Spleen (tissue), 7 donors: ENCODE data around the gene PTPN11.

ENCODE experiments used
- CTCF ChIP-seq, 11 experiments: fragments of 200-600 bp in 7 of 11; fragments of 450-650 bp in 4 of 11; sonication (generic) in 4 of 11; IDR thresholded peaks in 8 of 11; conservative IDR thresholded peaks in 3 of 11; 1 replicate in 7 of 11; 2 replicates in 4 of 11; pipeline versions ENCODE4 v1.4.0 to v1.8.0; 2016 to 2021; ENCODE audit warnings: antibody characterized with exemption in 11 of 11, inconsistent platforms in 4 of 11, mild to moderate bottlenecking in 1 of 11
- POLR2A ChIP-seq, 3 donors: fragments of 450-650 bp; IDR thresholded peaks; one replicate each; pipeline ENCODE4 v1.5.1; 2017; ENCODE audit warnings: antibody characterized with exemption in 3 of 3, mild to moderate bottlenecking in 1 of 3
- POLR2AphosphoS5 ChIP-seq, 3 donors: sonication (generic); formaldehyde crosslinking; IDR thresholded peaks; one replicate each; pipeline ENCODE4 v1.5.1; 2017; ENCODE audit warnings: antibody characterized with exemption in 3 of 3
- donor health status: DM: no; HTN: no; CAD: no; lungs with moderate emphysema.
- donor health status: DM: no; HTN: no; CAD: no.
- donor health status: DM: no; HTN: no; CAD: no.

- TF ChIP-seq POLR2AphosphoS5 (IDR thresholded peaks at IDR 0.05) (no peak), CTCF (IDR thresholded peaks at IDR 0.05 in 8 of 11, conservative IDR thresholded peaks at IDR 0.05 in 3 of 11) (no peak), POLR2A (IDR thresholded peaks at IDR 0.05) (no peak)
Measured at GRCh38 chr12:112535637-112536366, 117.1 kb downstream of the PTPN11 start.
